PFSK-1 (cell line): ENCODE data around the gene PARP2.

ENCODE experiments used
- POLR2AphosphoS5 ChIP-seq: IDR thresholded peaks from 2 replicates; pipeline ENCODE4 v1.6.1; 2012; ENCODE audit warnings: low read depth, mild to moderate bottlenecking, control low read depth, low read length, moderate library complexity
- SIN3A ChIP-seq: IDR thresholded peaks from 2 replicates; pipeline ENCODE4 v1.6.1; 2012; ENCODE audit warnings: mild to moderate bottlenecking, low read length, moderate library complexity, borderline replicate concordance; ENCODE audit not compliant: insufficient read depth

- TF ChIP-seq POLR2AphosphoS5 (no peak), SIN3A (no peak)
Measured at GRCh38 chr14:20295067-20295466, 48.4 kb upstream of the PARP2 start.
